ENCODE results near the gene DNAJC4.
A peak's percentile ranks its signal among the peaks of the same experiment; 100 is the strongest.

The DNAJC4 gene

DNA sequence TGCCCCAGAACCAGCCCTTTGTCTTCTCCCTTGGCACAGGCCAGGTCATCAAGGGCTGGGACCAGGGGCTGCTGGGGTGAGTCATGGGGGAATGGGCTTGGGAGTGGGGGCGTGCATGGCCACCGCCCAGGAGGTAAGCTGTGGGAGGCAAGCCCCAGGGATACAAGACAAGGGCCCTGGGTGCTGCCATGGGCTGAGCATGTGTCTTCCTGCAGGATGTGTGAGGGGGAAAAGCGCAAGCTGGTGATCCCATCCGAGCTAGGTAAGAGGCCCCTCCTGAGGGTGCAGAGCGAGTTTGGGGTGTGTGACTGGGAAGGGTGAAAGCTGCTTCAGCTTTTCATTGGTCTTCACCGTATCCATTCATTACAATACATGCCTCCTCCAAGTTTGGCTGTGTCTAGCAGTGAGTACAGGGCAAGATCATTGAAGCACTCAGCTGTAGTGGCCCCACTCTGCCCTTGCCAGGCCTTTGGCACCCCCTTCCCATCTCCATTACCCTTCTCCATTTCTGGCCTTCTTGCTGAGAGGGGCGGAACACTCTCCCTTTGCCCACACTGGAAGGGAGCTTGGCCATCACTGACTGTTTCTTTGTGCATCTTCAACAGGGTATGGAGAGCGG lies 13.0 kb downstream of the DNAJC4 start:
- Histone ChIP-seq H3K79me2 (ENCODE audit: insufficient read depth, low read length) (no peaks in the 10 kb centered on the region; the same call in 1 of the 2 replicates), H3F3A (ENCODE audit: insufficient read depth, low read length) (peaks cover 12% of the 10 kb centered on the region; the same call in 1 of the 2 replicates), H3K4me2 (ENCODE audit: low read length) (no peak overlapping the region), H3K9ac (ENCODE audit: low read length) (no peak overlapping the region; the same call in 1 of the 2 replicates), H3K4me3 (ENCODE audit: low read depth, low read length, poor library complexity, severe bottlenecking) (no peak overlapping the region), H3K27ac (ENCODE audit: low read depth, low read length, poor library complexity, severe bottlenecking) (peak overlapping the region; percentile 73), H3K9me3 (ENCODE audit: low read length) (no peaks in the 10 kb centered on the region), H3K27me3 (ENCODE audit: insufficient read depth, low read length) (no peaks in the 10 kb centered on the region), H3K36me3 (ENCODE audit: insufficient read depth, low read length) (peaks cover 30% of the 10 kb centered on the region; the same call in 1 of the 2 replicates), H2AFZ (ENCODE audit: low read length) (no peak overlapping the region), H3K9me2 (ENCODE audit: low read depth, low read length) (no peaks in the 10 kb centered on the region), H3K4me1 (ENCODE audit: insufficient read depth, low read length, severe bottlenecking) (peaks cover 70% of the 10 kb centered on the region), H4K20me1 (ENCODE audit: insufficient read depth, low read length) (no peaks in the 10 kb centered on the region)
- TF ChIP-seq, protein P1, sequence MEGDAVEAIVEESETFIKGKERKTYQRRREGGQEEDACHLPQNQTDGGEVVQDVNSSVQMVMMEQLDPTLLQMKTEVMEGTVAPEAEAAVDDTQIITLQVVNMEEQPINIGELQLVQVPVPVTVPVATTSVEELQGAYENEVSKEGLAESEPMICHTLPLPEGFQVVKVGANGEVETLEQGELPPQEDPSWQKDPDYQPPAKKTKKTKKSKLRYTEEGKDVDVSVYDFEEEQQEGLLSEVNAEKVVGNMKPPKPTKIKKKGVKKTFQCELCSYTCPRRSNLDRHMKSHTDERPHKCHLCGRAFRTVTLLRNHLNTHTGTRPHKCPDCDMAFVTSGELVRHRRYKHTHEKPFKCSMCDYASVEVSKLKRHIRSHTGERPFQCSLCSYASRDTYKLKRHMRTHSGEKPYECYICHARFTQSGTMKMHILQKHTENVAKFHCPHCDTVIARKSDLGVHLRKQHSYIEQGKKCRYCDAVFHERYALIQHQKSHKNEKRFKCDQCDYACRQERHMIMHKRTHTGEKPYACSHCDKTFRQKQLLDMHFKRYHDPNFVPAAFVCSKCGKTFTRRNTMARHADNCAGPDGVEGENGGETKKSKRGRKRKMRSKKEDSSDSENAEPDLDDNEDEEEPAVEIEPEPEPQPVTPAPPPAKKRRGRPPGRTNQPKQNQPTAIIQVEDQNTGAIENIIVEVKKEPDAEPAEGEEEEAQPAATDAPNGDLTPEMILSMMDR (IDR thresholded peaks at IDR 0.05; ENCODE audit: low read length), result no peak
- TF ChIP-seq EZH2 (IDR thresholded peaks at IDR 0.05; ENCODE audit: borderline replicate concordance, low read length), result no peak

DNA sequence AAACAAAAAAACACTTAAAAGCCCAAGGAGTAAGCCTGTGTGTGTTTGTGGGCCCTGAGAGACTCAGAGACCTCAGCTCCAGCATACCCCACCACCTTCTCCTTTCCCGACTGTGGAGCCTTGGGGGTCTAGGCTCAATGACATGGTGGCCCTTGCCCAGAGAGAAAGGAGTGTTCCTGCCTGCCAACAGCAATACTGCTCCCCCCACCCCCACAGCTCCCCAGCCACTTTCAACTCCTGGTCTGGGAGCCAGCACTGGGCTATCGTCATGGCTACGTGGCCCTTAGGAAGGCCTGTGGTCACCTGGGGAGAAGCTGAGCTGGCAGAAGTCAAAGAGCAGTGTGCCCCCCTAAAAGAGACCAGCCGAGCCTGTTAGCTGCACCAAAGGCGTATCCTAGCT lies 13.8 kb downstream of the DNAJC4 start:
- Histone ChIP-seq H3K4me2 (ENCODE audit: low read length) (no peak overlapping the region), H3F3A (ENCODE audit: insufficient read depth, low read length) (peaks cover 4% of the 10 kb centered on the region; the same call in 1 of the 2 replicates), H4K20me1 (ENCODE audit: insufficient read depth, low read length) (no peaks in the 10 kb centered on the region), H3K9ac (ENCODE audit: low read length) (no peak overlapping the region), H3K4me3 (ENCODE audit: low read depth, low read length, poor library complexity, severe bottlenecking) (no peak overlapping the region), H3K9me3 (ENCODE audit: low read length) (no peaks in the 10 kb centered on the region), H3K36me3 (ENCODE audit: insufficient read depth, low read length) (peaks cover 22% of the 10 kb centered on the region; the same call in 1 of the 2 replicates), H3K27ac (ENCODE audit: low read depth, low read length, poor library complexity, severe bottlenecking) (peak overlapping the region; percentile 73), H3K9me2 (ENCODE audit: low read depth, low read length) (no peaks in the 10 kb centered on the region), H3K27me3 (ENCODE audit: insufficient read depth, low read length) (no peaks in the 10 kb centered on the region), H3K79me2 (ENCODE audit: insufficient read depth, low read length) (no peaks in the 10 kb centered on the region; the same call in 1 of the 2 replicates), H2AFZ (ENCODE audit: low read length) (no peak overlapping the region), H3K4me1 (ENCODE audit: insufficient read depth, low read length, severe bottlenecking) (peaks cover 62% of the 10 kb centered on the region)
- TF ChIP-seq, protein P1 (IDR thresholded peaks at IDR 0.05; ENCODE audit: low read length), result no peak
- TF ChIP-seq EZH2 (IDR thresholded peaks at IDR 0.05; ENCODE audit: borderline replicate concordance, low read length), result no peak

DNA sequence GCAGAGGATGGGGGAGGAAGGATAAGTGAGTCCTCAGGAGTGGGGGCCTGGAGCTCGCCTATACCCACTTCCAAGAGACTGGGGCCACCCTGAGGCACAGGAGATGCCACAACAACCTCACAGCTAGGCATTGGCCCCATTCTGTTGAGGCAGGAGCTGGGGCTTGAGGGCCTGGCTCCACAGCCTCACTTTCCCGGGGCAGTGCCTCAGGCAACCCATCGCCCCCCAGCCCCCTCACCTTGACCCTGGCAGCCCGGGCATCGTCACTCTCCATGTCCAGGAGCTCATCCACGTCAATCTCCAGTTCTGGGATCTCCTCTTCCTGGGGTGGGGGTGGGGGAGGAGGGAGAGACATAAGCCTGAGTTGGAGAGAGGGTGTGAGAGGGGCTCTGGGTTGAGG lies 14.6 kb downstream of the DNAJC4 start:
- H3K4me2 ChIP-seq (ENCODE audit: low read length), result peak overlapping the region; percentile 79
- H3K27me3 ChIP-seq (ENCODE audit: insufficient read depth, low read length), result no peaks in the 10 kb centered on the region
- no peak overlapping the region for H2AFZ ChIP-seq (ENCODE audit: low read length)
- peaks cover 54% of the 10 kb centered on the region for H3K4me1 ChIP-seq (ENCODE audit: insufficient read depth, low read length, severe bottlenecking)
- TF ChIP-seq, protein P1 (IDR thresholded peaks at IDR 0.05; ENCODE audit: low read length), result no peak
- no peak for TF ChIP-seq EZH2 (IDR thresholded peaks at IDR 0.05; ENCODE audit: borderline replicate concordance, low read length)
- no peaks in the 10 kb centered on the region for H3K9me3 ChIP-seq (ENCODE audit: low read length)
- H3K9me2 ChIP-seq (ENCODE audit: low read depth, low read length), result no peaks in the 10 kb centered on the region
- H3K27ac ChIP-seq (ENCODE audit: low read depth, low read length, poor library complexity, severe bottlenecking), result peak overlapping the region; percentile 85
- H3K9ac ChIP-seq (ENCODE audit: low read length), result peak overlapping the region; percentile 91
- no peaks in the 10 kb centered on the region for H4K20me1 ChIP-seq (ENCODE audit: insufficient read depth, low read length)
- peaks cover 21% of the 10 kb centered on the region; the same call in 1 of the 2 replicates for H3K36me3 ChIP-seq (ENCODE audit: insufficient read depth, low read length)
- peak overlapping the region; percentile 91 for H3K4me3 ChIP-seq (ENCODE audit: low read depth, low read length, poor library complexity, severe bottlenecking)
- no peaks in the 10 kb centered on the region; the same call in 1 of the 2 replicates for H3K79me2 ChIP-seq (ENCODE audit: insufficient read depth, low read length)
- 0 out of 2 replicates have a peak, but pooled peaks cover 3% of the 10 kb centered on the region for H3F3A ChIP-seq (ENCODE audit: insufficient read depth, low read length)

Measured in OCI-LY1 (cell line).